OCI-LY3 (cell line): Measurements from ENCODE around the gene COQ8B.

Experiments
- H2AFZ ChIP-seq: fragments of 200-600, 300-600 bp; shearing (Covaris generic); 2 replicates; pipeline ENCODE4 v1.6.0; 2014; ENCODE audit warnings: antibody characterized with exemption, low read depth, low read length
- H3K27ac ChIP-seq: fragments of 200-600, 300-600 bp; sonication (generic); 2 replicates; pipeline ENCODE4 v1.5.1; 2014; ENCODE audit warnings: mild to moderate bottlenecking, low read length, moderate library complexity, mixed read lengths
- H3K27me3 ChIP-seq: fragments of 200-600, 300-600 bp; sonication (generic); 2 replicates; pipeline ENCODE4 v1.6.1; 2014; ENCODE audit warnings: low read depth, low read length, mixed read lengths
- H3K36me3 ChIP-seq: fragments of 200-600, 300-600 bp; sonication (generic); replicated peaks from 2 replicates; pipeline ENCODE3; 2014; ENCODE audit warnings: low read depth, low read length, mixed read lengths
- H3K4me1 ChIP-seq: fragments of 300-600, 200-600 bp; sonication (generic); 2 replicates; pipeline ENCODE4 v1.6.1; 2014; ENCODE audit warnings: low read length, mixed read lengths
- H3K4me2 ChIP-seq: fragments of 200-600, 300-600 bp; sonication (generic); 2 replicates; pipeline ENCODE4 v1.6.1; 2014; ENCODE audit warnings: low read length, mixed read lengths
- H3K4me3 ChIP-seq: fragments of 300-600, 200-600 bp; sonication (generic); 2 replicates; pipeline ENCODE4 v1.5.1; 2014; ENCODE audit warnings: antibody characterized with exemption, mild to moderate bottlenecking, low read length, moderate library complexity
- H3K79me2 ChIP-seq: fragments of 300-600, 200-600 bp; shearing (Covaris generic); 2 replicates; pipeline ENCODE4 v1.6.1; 2014; ENCODE audit warnings: mild to moderate bottlenecking, low read length, mixed read lengths
- H3K9ac ChIP-seq: fragments of 300-600, 200-600 bp; shearing (Covaris generic); 2 replicates; pipeline ENCODE4 v1.6.0; 2014; ENCODE audit warnings: mild to moderate bottlenecking, low read length, moderate library complexity
- H3K9me3 ChIP-seq: fragments of 200-600, 300-600 bp; shearing (Covaris generic); 2 replicates; pipeline ENCODE4 v1.6.1; 2014; ENCODE audit warnings: low read length, mixed read lengths; ENCODE audit not compliant: insufficient read depth
- H4K20me1 ChIP-seq: fragments of 200-600, 300-600 bp; sonication (generic); 2 replicates; pipeline ENCODE4 v1.6.1; 2016; ENCODE audit warnings: low read length, mixed read lengths; ENCODE audit not compliant: insufficient read depth
- EZH2phosphoT487 ChIP-seq: fragments of 200-600 bp; shearing (Covaris generic); IDR thresholded peaks from 2 replicates; pipeline ENCODE4 v1.6.1; 2018; ENCODE audit warnings: antibody characterized with exemption, mixed run types, low read depth
- TF ChIP-seq, protein P1 (sequence below): fragments of 200-600, 300-600 bp; sonication (generic); IDR thresholded peaks from 2 replicates; pipeline ENCODE4 v1.5.1; 2014; ENCODE audit warnings: antibody characterized with exemption, low read length, low read depth

COQ8B gene

DNA sequence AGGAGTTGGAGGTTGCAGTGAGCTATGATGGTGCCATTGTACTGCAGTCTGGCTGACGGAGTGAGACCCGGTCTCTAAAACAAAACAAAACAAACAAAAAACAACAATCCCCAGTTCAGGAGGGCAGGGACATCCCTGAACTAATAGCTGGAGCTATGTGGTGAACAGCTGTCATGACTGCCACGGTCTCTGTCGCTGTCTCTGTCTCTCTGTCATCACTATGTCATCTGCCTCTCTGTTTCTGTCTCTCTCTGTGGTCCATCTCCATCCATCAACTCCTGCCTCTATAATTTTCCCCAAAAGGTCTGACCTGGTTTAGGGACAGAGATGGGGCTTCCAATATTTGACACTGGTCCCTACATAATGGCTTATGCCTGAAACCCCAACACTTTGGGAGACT is 7.6 kb upstream of the COQ8B start:
- no peak overlapping the region for H3K27ac ChIP-seq
- no peaks in the 10 kb centered on the region for H3K9me3 ChIP-seq
- H3K9ac ChIP-seq = no peak overlapping the region
- peaks cover 25% of the 10 kb centered on the region for H3K79me2 ChIP-seq
- H3K4me3 ChIP-seq = no peak overlapping the region
- no peaks in the 10 kb centered on the region for H3K27me3 ChIP-seq
- peaks cover 37% of the 10 kb centered on the region for H3K36me3 ChIP-seq
- no peak for TF ChIP-seq EZH2phosphoT487
- TF ChIP-seq, protein P1, sequence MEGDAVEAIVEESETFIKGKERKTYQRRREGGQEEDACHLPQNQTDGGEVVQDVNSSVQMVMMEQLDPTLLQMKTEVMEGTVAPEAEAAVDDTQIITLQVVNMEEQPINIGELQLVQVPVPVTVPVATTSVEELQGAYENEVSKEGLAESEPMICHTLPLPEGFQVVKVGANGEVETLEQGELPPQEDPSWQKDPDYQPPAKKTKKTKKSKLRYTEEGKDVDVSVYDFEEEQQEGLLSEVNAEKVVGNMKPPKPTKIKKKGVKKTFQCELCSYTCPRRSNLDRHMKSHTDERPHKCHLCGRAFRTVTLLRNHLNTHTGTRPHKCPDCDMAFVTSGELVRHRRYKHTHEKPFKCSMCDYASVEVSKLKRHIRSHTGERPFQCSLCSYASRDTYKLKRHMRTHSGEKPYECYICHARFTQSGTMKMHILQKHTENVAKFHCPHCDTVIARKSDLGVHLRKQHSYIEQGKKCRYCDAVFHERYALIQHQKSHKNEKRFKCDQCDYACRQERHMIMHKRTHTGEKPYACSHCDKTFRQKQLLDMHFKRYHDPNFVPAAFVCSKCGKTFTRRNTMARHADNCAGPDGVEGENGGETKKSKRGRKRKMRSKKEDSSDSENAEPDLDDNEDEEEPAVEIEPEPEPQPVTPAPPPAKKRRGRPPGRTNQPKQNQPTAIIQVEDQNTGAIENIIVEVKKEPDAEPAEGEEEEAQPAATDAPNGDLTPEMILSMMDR = no peak
- no peaks in the 10 kb centered on the region for H4K20me1 ChIP-seq
- no peak overlapping the region for H2AFZ ChIP-seq
- peaks cover 5% of the 10 kb centered on the region for H3K4me1 ChIP-seq
- H3K4me2 ChIP-seq = no peak overlapping the region

DNA sequence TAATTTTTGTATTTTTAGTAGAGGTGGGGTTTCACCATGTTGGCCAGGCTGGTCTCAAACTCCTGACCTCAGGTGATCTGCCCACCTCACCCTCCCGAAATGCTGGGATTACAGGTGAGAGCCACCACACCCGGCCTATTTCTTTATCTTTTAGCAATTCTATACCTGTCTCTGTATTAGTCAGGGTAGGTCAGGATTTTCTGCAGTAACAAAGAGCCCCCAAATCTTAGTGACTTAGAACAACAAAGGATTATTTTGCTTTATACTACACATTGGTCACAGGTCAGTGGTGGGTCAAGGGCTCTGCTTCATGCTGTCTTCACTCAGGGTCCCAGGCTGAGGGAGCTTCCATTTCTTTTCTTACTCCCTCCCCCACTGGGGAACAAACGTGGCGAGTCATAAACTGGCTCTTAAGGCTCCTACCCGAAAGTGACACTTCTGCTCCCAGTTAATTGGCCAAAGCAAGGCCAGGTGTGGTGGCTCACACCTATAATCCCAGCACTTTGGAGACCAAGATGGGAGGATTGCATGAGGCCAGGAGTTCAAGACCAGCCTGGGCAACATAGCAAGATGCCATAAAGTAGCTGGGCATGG is 7.1 kb upstream of the COQ8B start:
- Histone ChIP-seq H4K20me1 (no peaks in the 10 kb centered on the region), H3K36me3 (peaks cover 37% of the 10 kb centered on the region), H3K27me3 (no peaks in the 10 kb centered on the region), H3K4me3 (no peak overlapping the region), H3K4me1 (peaks cover 10% of the 10 kb centered on the region), H3K4me2 (no peak overlapping the region), H3K79me2 (peaks cover 30% of the 10 kb centered on the region), H3K27ac (no peak overlapping the region), H3K9me3 (no peaks in the 10 kb centered on the region), H2AFZ (no peak overlapping the region), H3K9ac (no peak overlapping the region)
- TF ChIP-seq, protein P1 = no peak
- no peak for TF ChIP-seq EZH2phosphoT487

DNA sequence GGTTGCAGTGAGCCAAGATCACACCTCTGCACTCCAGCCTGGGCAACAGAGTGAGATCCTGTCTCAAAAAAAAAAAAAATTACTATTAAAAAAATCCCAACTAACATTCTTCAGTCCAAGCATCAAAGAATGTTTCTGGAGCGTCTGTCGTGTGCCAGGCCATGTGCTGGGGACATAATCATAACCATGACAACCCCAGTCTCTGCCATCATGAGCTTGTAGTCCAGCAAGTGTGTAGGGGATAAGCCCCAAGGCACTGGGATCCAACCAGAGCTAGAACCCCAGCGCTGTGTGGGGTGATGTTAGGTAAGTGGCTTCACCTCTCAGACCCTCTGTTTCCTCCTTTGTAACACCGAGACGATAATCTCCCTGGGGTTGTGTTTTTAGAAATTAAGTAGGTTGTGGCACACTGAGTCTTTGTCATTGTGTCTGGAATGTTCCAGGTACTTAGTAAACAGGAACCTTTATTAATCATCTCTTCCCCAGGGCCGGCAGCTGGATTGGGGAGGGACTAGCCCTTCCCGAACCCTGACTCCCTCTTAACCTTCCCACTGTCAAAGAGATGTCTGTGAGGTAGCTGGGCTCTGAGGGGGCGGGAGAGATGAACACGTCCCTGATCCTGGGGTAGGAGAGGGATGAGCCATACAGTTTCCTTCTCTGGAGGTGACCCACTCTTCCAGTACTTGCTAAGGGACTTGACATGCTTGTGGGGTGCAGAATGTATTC is 5.4 kb upstream of the COQ8B start:
- H3K4me2 ChIP-seq = no peak overlapping the region
- H3K79me2 ChIP-seq = peaks cover 46% of the 10 kb centered on the region
- no peaks in the 10 kb centered on the region for H3K9me3 ChIP-seq
- no peak overlapping the region for H3K4me3 ChIP-seq
- no peak overlapping the region for H3K9ac ChIP-seq
- H4K20me1 ChIP-seq = no peaks in the 10 kb centered on the region
- no peaks in the 10 kb centered on the region for H3K27me3 ChIP-seq
- no peak overlapping the region for H2AFZ ChIP-seq
- peaks cover 23% of the 10 kb centered on the region for H3K4me1 ChIP-seq
- H3K27ac ChIP-seq = no peak overlapping the region
- TF ChIP-seq, protein P1 = no peak
- no peak for TF ChIP-seq EZH2phosphoT487
- H3K36me3 ChIP-seq = peaks cover 34% of the 10 kb centered on the region

DNA sequence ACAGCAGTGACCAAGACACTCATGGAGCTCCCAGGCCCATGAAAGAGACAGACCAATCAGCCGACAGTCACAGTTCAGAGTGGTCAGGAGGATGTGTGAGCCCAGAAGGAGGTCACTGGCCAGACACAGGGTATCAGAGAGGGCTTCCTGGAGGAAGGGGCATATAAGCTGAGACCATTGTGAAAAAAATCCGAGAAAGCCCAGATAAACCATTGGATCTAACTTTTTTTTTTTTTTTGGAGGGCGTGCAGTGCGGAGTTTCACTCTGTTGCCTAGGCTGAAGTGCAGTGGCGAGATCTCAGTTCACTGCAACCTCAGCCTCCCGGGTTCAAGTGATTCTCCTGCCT is 4.4 kb upstream of the COQ8B start:
- Histone ChIP-seq H3K79me2 (peaks cover 50% of the 10 kb centered on the region), H3K4me3 (no peak overlapping the region), H3K4me2 (no peak overlapping the region)

More for the DNA sequence above, 4.4 kb upstream of the COQ8B start:
- H3K9ac ChIP-seq = no peak overlapping the region
- no peak overlapping the region for H3K27ac ChIP-seq
- peaks cover 27% of the 10 kb centered on the region for H3K36me3 ChIP-seq
- H2AFZ ChIP-seq = no peak overlapping the region
- TF ChIP-seq, protein P1 = no peak
- no peak for TF ChIP-seq EZH2phosphoT487
- H3K4me1 ChIP-seq = peaks cover 23% of the 10 kb centered on the region
- H4K20me1 ChIP-seq = no peaks in the 10 kb centered on the region
- no peaks in the 10 kb centered on the region for H3K27me3 ChIP-seq
- no peaks in the 10 kb centered on the region for H3K9me3 ChIP-seq
